Astrocyte of the spinal cord (primary cell): ENCODE measurements around the gene ATP13A2.

ENCODE experiments used
- DNase-seq: peaks from one replicate; pipeline ENCODE4 v3.0.0; 2011; ENCODE audit warnings: low read depth, low spot score
- H3K4me3 ChIP-seq: 2 replicates; pipeline ENCODE4 v1.5.1; 2011; ENCODE audit warnings: low read depth, mild to moderate bottlenecking, low read length, moderate library complexity
- CTCF ChIP-seq: IDR thresholded peaks from 2 replicates; pipeline ENCODE4 v1.5.1; 2012; ENCODE audit warnings: low read depth, mild to moderate bottlenecking, low read length, inconsistent platforms
- in situ Hi-C: cut with HindIII; loops from 2 replicates; pipeline ENCODE4 v1.10.0; 2017; ENCODE audit warnings: low sequenced_read_pairs

Gene ATP13A2

GRCh38 chr1:16998589-16998988 lies 13.1 kb downstream of the ATP13A2 start:
- in situ Hi-C loops, result no loop called here
- no peak for TF ChIP-seq CTCF
- H3K4me3 ChIP-seq, result no peak overlapping the region
- DNase-seq, result peak; percentile 44

- TF ChIP-seq CTCF, result no peak
- in situ Hi-C loops, result no loop called here
- no peak for DNase-seq
- H3K4me3 ChIP-seq, result no peak overlapping the region
Observed at GRCh38 chr1:16996845-16997244, 14.9 kb downstream of the ATP13A2 start.

GRCh38 chr1:16993521-16994038 lies 18.1 kb downstream of the ATP13A2 start:
- H3K4me3 ChIP-seq, result no peak overlapping the region
- in situ Hi-C loops, result no loop called here

GRCh38 chr1:16992675-16993074 lies 19.1 kb downstream of the ATP13A2 start:
- no peak for TF ChIP-seq CTCF
- no peak for DNase-seq
- H3K4me3 ChIP-seq, result no peak overlapping the region
- in situ Hi-C loops, result no loop called here

More at GRCh38 chr1:16993521-16994038, 18.1 kb downstream of the ATP13A2 start:
- TF ChIP-seq CTCF, result no peak
- DNase-seq, result no peak

DNA sequence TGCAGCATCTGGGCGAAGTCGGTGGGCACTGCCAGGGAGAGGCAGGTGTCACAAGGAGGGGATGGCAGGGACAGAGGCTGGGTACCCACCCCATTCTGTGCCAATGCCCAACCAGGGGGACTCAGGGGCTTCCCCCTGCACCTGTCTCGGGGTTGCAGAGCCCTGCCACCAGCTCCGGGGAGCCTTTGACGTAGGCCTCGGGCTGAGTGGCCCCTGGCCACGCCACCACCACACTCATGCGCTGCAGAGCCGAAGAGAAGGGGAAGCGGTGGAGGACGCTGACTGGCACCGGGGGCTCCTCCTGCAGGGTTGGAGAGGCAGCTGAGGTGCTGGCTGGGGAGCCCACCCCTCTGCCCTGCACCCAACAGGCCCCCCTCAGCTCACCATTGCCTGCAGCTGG lies 19.6 kb downstream of the ATP13A2 start:
- no peak for DNase-seq
- in situ Hi-C loops, result no loop called here
- no peak for TF ChIP-seq CTCF
- H3K4me3 ChIP-seq, result no peak overlapping the region

GRCh38 chr1:16991571-16991970 lies 20.2 kb downstream of the ATP13A2 start:
- in situ Hi-C loops, result no loop called here
- H3K4me3 ChIP-seq, result no peak overlapping the region
- TF ChIP-seq CTCF, result no peak
- DNase-seq, result no peak
